Measurements from ENCODE around the gene COA4. TPM values are rescaled to one million over a fixed set of nuclear protein-coding genes. Genes with fewer than 3 reads are reported as not detected.

Gene COA4
- polyA plus RNA-seq, 3 donors, result 46.6 to 57.7 (median 53.4) TPM

DNA sequence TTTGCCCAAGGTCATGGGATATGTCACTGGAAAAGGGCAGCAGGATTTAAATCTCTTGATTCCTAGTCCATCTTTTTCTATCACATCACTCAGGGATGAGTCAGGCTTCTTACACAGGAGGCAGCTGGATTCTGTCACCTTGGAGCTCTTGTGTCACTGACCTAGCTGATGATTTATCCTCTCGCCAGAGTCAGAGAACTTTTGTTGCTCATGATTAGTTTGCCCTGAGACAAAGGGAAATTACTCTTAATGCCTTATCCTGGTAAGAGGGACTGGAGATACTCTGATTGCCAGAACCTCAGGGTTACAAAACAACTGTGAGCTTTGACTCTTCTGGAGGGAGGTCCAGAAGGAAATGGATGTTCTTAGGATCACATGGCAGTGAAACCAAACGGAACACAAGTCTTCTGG is 10.1 kb downstream of the COA4 start:
- Histone ChIP-seq H3K36me3 (replicated peaks in 1 of 2; ENCODE audit: control insufficient read depth in 1 of 2, insufficient read depth in 2 of 2, low read length in 2 of 2) (peaks cover 22 to 71% of the 10 kb centered on the region in 2 donors), H3K9me3 (replicated peaks in 1 of 2; ENCODE audit: control insufficient read depth in 1 of 2, insufficient read depth in 1 of 2, low read length in 2 of 2) (no peaks in the 10 kb centered on the region), H3K9ac (ENCODE audit: insufficient read depth, low read length, poor library complexity, severe bottlenecking) (no peak overlapping the region), H3K4me3 (replicated peaks in 1 of 3; ENCODE audit: low read depth in 2 of 3, low read length in 3 of 3) (no peak overlapping the region), H3K79me2 (ENCODE audit: insufficient read depth, low read length) (no peaks in the 10 kb centered on the region), H3K4me1 (ENCODE audit: control insufficient read depth in 1 of 2, insufficient read depth in 2 of 2, low read length in 2 of 2) (no peaks in the 10 kb centered on the region), H3K4me2 (replicated peaks; ENCODE audit: extremely low read depth, low read length, poor library complexity, severe bottlenecking) (no peak overlapping the region), H2AFZ (ENCODE audit: insufficient read depth, low read depth, low read length, poor library complexity, severe bottlenecking) (no peak overlapping the region), H3K27me3 (ENCODE audit: control insufficient read depth in 2 of 2, insufficient read depth in 2 of 2, low read length in 2 of 2) (no peaks in the 10 kb centered on the region), H4K20me1 (ENCODE audit: insufficient read depth, low read length) (no peaks in the 10 kb centered on the region), H3K27ac (ENCODE audit: low read depth in 1 of 2, low read length in 2 of 2) (no peak overlapping the region)
- no peak for TF ChIP-seq CTCF (IDR thresholded peaks at IDR 0.05)
- Mint-ChIP-seq H3K27ac (no peak overlapping the region), H3K27me3 (ENCODE audit: low read depth in 3 of 3) (peaks cover 0 to 3% (median 0%) of the 10 kb centered on the region in 3 donors), H3K36me3 (peaks cover 34 to 51% of the 10 kb centered on the region in 2 donors), H3K9me3 (no peaks in the 10 kb centered on the region), H3K4me3 (no peak overlapping the region), H3K4me1 (no peaks in the 10 kb centered on the region)
- no peak for DNase-seq
- intact Hi-C loops (cut with micrococcal nuclease), result no loop called here
- no CpG with 5 or more reads among the region's 2 CpGs for WGBS (ENCODE audit: insufficient coverage)

DNA sequence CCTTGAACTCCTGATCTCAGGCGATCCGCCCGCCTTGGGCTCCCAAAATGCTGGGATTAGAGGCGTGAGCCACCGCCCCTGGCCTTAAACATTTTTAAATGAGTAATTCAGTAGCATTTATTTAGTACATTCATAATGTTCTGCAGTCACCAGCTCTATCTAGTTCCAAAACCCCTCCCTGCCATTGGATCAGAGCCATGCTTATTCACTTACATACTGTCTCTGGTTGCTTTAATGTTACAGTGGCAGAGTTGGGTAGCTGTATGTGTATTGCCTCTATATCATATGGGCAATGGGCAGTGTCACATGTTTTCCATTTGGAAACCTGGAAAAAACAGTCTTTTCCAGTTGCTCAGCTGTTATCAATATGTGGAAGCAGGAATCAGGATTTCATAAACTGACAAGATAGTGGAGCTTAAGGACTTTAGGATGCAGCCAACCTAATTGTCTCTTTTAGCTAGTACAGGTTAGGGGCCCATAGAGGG is 10.5 kb downstream of the COA4 start:
- Histone ChIP-seq H3K4me2 (replicated peaks; ENCODE audit: extremely low read depth, low read length, poor library complexity, severe bottlenecking) (no peak overlapping the region), H3K79me2 (ENCODE audit: insufficient read depth, low read length) (no peaks in the 10 kb centered on the region), H4K20me1 (ENCODE audit: insufficient read depth, low read length) (no peaks in the 10 kb centered on the region), H3K27ac (ENCODE audit: low read depth in 1 of 2, low read length in 2 of 2) (no peak overlapping the region), H2AFZ (ENCODE audit: insufficient read depth, low read depth, low read length, poor library complexity, severe bottlenecking) (no peak overlapping the region), H3K4me1 (ENCODE audit: control insufficient read depth in 1 of 2, insufficient read depth in 2 of 2, low read length in 2 of 2) (no peaks in the 10 kb centered on the region), H3K27me3 (ENCODE audit: control insufficient read depth in 2 of 2, insufficient read depth in 2 of 2, low read length in 2 of 2) (no peaks in the 10 kb centered on the region), H3K9ac (ENCODE audit: insufficient read depth, low read length, poor library complexity, severe bottlenecking) (no peak overlapping the region), H3K4me3 (replicated peaks in 1 of 3; ENCODE audit: low read depth in 2 of 3, low read length in 3 of 3) (no peak overlapping the region), H3K36me3 (replicated peaks in 1 of 2; ENCODE audit: control insufficient read depth in 1 of 2, insufficient read depth in 2 of 2, low read length in 2 of 2) (peaks cover 19 to 68% of the 10 kb centered on the region in 2 donors), H3K9me3 (replicated peaks in 1 of 2; ENCODE audit: control insufficient read depth in 1 of 2, insufficient read depth in 1 of 2, low read length in 2 of 2) (no peaks in the 10 kb centered on the region)
- no peaks in the 10 kb centered on the region for H3K4me1 Mint-ChIP-seq
- H3K27me3 Mint-ChIP-seq (ENCODE audit: low read depth in 3 of 3), result peaks cover 0 to 3% (median 0%) of the 10 kb centered on the region in 3 donors
- DNase-seq, result no peak
- no peak overlapping the region for H3K27ac Mint-ChIP-seq
- H3K4me3 Mint-ChIP-seq, result no peak overlapping the region
- peaks cover 32 to 51% of the 10 kb centered on the region in 2 donors for H3K36me3 Mint-ChIP-seq
- TF ChIP-seq CTCF (IDR thresholded peaks at IDR 0.05), result no peak
- no CpG with 5 or more reads among the region's 5 CpGs for WGBS (ENCODE audit: insufficient coverage)
- no peaks in the 10 kb centered on the region for H3K9me3 Mint-ChIP-seq
- intact Hi-C loops (cut with micrococcal nuclease), result no loop called here

All from CD14-positive monocyte (primary cell).